ENCODE data around the gene CSGALNACT2. TPM values are rescaled to one million over a fixed set of nuclear protein-coding genes. Genes with fewer than 3 reads are reported as not detected.
A peak's percentile ranks its signal among the peaks of the same experiment; 100 is the strongest.

CSGALNACT2 gene
- total RNA-seq, 1 donor, result 17.3 TPM

- H3K4me3 ChIP-seq (ENCODE audit: low read depth, low read length), result no peak overlapping the region
- TF ChIP-seq, protein P1, sequence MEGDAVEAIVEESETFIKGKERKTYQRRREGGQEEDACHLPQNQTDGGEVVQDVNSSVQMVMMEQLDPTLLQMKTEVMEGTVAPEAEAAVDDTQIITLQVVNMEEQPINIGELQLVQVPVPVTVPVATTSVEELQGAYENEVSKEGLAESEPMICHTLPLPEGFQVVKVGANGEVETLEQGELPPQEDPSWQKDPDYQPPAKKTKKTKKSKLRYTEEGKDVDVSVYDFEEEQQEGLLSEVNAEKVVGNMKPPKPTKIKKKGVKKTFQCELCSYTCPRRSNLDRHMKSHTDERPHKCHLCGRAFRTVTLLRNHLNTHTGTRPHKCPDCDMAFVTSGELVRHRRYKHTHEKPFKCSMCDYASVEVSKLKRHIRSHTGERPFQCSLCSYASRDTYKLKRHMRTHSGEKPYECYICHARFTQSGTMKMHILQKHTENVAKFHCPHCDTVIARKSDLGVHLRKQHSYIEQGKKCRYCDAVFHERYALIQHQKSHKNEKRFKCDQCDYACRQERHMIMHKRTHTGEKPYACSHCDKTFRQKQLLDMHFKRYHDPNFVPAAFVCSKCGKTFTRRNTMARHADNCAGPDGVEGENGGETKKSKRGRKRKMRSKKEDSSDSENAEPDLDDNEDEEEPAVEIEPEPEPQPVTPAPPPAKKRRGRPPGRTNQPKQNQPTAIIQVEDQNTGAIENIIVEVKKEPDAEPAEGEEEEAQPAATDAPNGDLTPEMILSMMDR (IDR thresholded peaks at IDR 0.05; ENCODE audit: insufficient read depth, low read depth, low read length), result no peak
- DNase-seq (ENCODE audit: low read depth), result peak; percentile 14
These were observed 76.1 kb downstream of the CSGALNACT2 start for GRCh38 chr10:43214071-43214955.

DNA sequence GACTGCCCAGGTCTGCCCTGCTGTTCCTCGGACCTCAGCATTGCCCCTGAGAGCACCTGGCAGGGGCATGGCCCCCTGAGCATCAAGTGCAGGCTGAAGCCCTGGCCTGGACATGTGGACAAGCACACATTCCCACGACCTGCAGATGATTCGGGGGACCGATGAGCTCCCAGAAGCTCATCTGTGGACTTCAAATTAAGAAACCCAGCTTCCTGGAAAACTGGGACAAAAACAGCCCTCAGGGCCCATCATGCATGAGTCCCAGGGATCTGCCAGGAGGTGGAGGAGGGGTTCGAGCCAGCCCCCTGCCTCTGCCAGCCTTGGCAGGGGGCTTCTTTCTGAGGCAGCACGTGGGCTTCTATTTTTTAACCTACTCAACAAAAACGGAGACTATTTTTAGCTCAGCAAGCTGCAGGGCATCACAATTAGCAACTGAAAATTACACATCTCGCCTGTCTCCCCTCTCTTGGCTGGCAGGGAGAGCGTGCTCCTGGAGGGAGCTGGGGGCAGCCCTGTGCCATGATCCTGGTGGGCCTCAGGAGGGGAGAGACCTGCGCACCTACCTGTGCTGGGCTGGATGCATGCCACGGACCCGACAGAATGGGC is 76.8 kb downstream of the CSGALNACT2 start:
- H3K4me3 ChIP-seq (ENCODE audit: low read depth, low read length), result no peak overlapping the region
- TF ChIP-seq, protein P1 (IDR thresholded peaks at IDR 0.05; ENCODE audit: insufficient read depth, low read depth, low read length), result no peak
- no peak for DNase-seq (ENCODE audit: low read depth)

- no peak overlapping the region for H3K4me3 ChIP-seq (ENCODE audit: low read depth, low read length)
- TF ChIP-seq, protein P1 (IDR thresholded peaks at IDR 0.05; ENCODE audit: insufficient read depth, low read depth, low read length), result no peak
- no peak for DNase-seq (ENCODE audit: low read depth)
These were observed 77.7 kb downstream of the CSGALNACT2 start for GRCh38 chr10:43215758-43216455.

GRCh38 chr10:43216931-43217562 is 78.8 kb downstream of the CSGALNACT2 start:
- TF ChIP-seq, protein P1 (IDR thresholded peaks at IDR 0.05; ENCODE audit: insufficient read depth, low read depth, low read length), result no peak
- H3K4me3 ChIP-seq (ENCODE audit: low read depth, low read length), result no peak overlapping the region
- no peak for DNase-seq (ENCODE audit: low read depth)

DNA sequence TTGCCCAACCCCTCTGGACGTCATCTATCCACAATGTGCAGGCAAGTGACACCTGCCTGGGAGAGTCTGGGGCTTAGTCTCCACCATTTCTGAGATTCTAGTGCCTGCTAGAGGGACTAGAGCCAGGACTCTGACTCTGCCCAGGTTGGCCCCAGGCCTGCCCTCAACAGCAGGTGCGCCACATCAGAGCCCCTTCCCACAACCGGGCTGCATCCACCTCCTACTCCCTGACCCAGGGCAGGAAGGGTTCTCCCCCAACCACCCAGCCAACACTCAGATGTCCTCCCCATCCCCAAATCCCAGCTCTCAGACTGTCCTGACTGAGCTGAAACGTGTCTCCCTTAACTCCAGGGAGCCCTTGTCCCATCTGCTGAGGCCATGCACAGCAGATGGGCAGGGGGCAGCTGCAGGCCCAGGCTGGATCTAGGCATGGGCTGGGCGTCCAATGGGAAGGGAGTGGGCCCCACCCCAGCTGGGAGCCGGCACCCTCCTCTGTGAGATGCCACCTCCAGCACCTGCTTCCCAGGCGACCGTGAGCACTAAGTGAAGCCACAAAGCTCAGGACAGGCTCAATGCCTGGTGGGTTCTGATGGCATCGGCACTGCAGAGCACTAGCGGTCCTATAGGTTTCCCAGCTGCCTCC is 79.4 kb downstream of the CSGALNACT2 start:
- DNase-seq (ENCODE audit: low read depth), result no peak
- no peak overlapping the region for H3K4me3 ChIP-seq (ENCODE audit: low read depth, low read length)
- TF ChIP-seq, protein P1 (IDR thresholded peaks at IDR 0.05; ENCODE audit: insufficient read depth, low read depth, low read length), result no peak

Data from fibroblast of villous mesenchyme (primary cell).